VCaP (cell line): Measurements from ENCODE around the gene MYBPC2.
"Not testable (repeated sequence)": the region's sequence is repeated elsewhere in the genome, so short reads cannot be mapped to it uniquely, and the experiment has no call there.

ENCODE experiments used
- H3K27ac ChIP-seq: fragments of 450-650 bp; 2 replicates; pipeline ENCODE4 v1.5.1; 2017
- CTCF ChIP-seq: fragments of 450-650 bp; conservative IDR thresholded peaks from 2 replicates; pipeline ENCODE4 v1.5.1; 2017; ENCODE audit warnings: mild to moderate bottlenecking, moderate library complexity

The MYBPC2 gene

GRCh38 chr19:50462970-50463369, 30.3 kb downstream of the MYBPC2 start:
- TF ChIP-seq CTCF: no peak
- H3K27ac ChIP-seq: no peak overlapping the region

GRCh38 chr19:50464348-50464747, 31.7 kb downstream of the MYBPC2 start:
- no peak for TF ChIP-seq CTCF
- no peak overlapping the region for H3K27ac ChIP-seq

- no peak for TF ChIP-seq CTCF
- H3K27ac ChIP-seq: no peak overlapping the region
These were observed 32.3 kb downstream of the MYBPC2 start for GRCh38 chr19:50465000-50465399.

GRCh38 chr19:50465986-50466705, 33.5 kb downstream of the MYBPC2 start:
- no peak overlapping the region for H3K27ac ChIP-seq
- peak; percentile 40; the same call in 1 of the 2 replicates for TF ChIP-seq CTCF

- no peak overlapping the region for H3K27ac ChIP-seq
- no peak for TF ChIP-seq CTCF
These were observed 34.0 kb downstream of the MYBPC2 start for GRCh38 chr19:50466706-50467039.

GRCh38 chr19:50467566-50467965, 34.9 kb downstream of the MYBPC2 start:
- no peak for TF ChIP-seq CTCF
- H3K27ac ChIP-seq: no peak overlapping the region

- TF ChIP-seq CTCF: no peak
- H3K27ac ChIP-seq: no peak overlapping the region
These were observed 36.1 kb downstream of the MYBPC2 start for GRCh38 chr19:50468818-50469217.

- not testable (repeated sequence) for H3K27ac ChIP-seq
These were observed 40.6 kb downstream of the MYBPC2 start for GRCh38 chr19:50473336-50473735.
